Measurements from ENCODE around the gene TPO. TPM values are rescaled to one million over a fixed set of nuclear protein-coding genes. Genes with fewer than 3 reads are reported as not detected.

The TPO gene
- total and polyA plus RNA-seq, 4 donors = not detected

- H3K27me3 ChIP-seq (ENCODE audit: control insufficient read depth in 4 of 4, insufficient read depth in 4 of 4, low read length in 3 of 4) = no peaks in the 10 kb centered on the region
Measured at GRCh38 chr2:1584691-1585485, 171.6 kb downstream of the TPO start.

GRCh38 chr2:1585635-1586034, 172.4 kb downstream of the TPO start:
- Histone ChIP-seq H3K4me1 (ENCODE audit: control insufficient read depth in 4 of 4, insufficient read depth in 4 of 4, low read length in 3 of 4) (no peaks in the 10 kb centered on the region), H3K27me3 (ENCODE audit: control insufficient read depth in 4 of 4, insufficient read depth in 4 of 4, low read length in 3 of 4) (no peaks in the 10 kb centered on the region), H3K36me3 (ENCODE audit: control insufficient read depth in 4 of 4, insufficient read depth in 3 of 4, low read depth in 1 of 4, low read length in 3 of 4) (no peaks in the 10 kb centered on the region), H3K9me3 (ENCODE audit: control insufficient read depth in 4 of 4, low read length in 3 of 4) (no peaks in the 10 kb centered on the region), H3K4me3 (ENCODE audit: low read depth in 1 of 3, low read length in 3 of 3) (no peak overlapping the region), H3K27ac (ENCODE audit: low read depth in 1 of 2, low read length in 2 of 2) (no peak overlapping the region), H3K9ac (ENCODE audit: low read depth in 1 of 2, low read length in 2 of 2) (no peak overlapping the region)
- no peak for DNase-seq (ENCODE audit: low spot score)
- 91% methylated on average over 17 of the region's 17 CpGs for WGBS
- TF ChIP-seq GABPA (IDR thresholded peaks at IDR 0.05 in 1 of 2, conservative IDR thresholded peaks at IDR 0.05 in 1 of 2) = no peak
- no peak for TF ChIP-seq EGR1 (IDR thresholded peaks at IDR 0.05; ENCODE audit: low read depth in 2 of 2)
- no peak for TF ChIP-seq MAX (IDR thresholded peaks at IDR 0.05)
- TF ChIP-seq RXRA (IDR thresholded peaks at IDR 0.05) = no peak
- TF ChIP-seq FOXA1 (IDR thresholded peaks at IDR 0.05) = no peak
- TF ChIP-seq RAD21 (IDR thresholded peaks at IDR 0.05) = no peak
- no peak for TF ChIP-seq FOXA2 (IDR thresholded peaks at IDR 0.05)
- TF ChIP-seq REST (IDR thresholded peaks at IDR 0.05) = no peak
- no peak for TF ChIP-seq HNF4A (conservative IDR thresholded peaks at IDR 0.05)
- TF ChIP-seq HNF4G (IDR thresholded peaks at IDR 0.05) = no peak
- TF ChIP-seq TAF1 (conservative IDR thresholded peaks at IDR 0.05) = no peak
- TF ChIP-seq NR2F2 (IDR thresholded peaks at IDR 0.05) = no peak

More at GRCh38 chr2:1584691-1585485, 171.6 kb downstream of the TPO start:
- 84% methylated on average over 18 of the region's 18 CpGs for WGBS
- Histone ChIP-seq H3K4me1 (ENCODE audit: control insufficient read depth in 4 of 4, insufficient read depth in 4 of 4, low read length in 3 of 4) (no peaks in the 10 kb centered on the region), H3K27ac (ENCODE audit: low read depth in 1 of 2, low read length in 2 of 2) (no peak overlapping the region), H3K4me3 (ENCODE audit: low read depth in 1 of 3, low read length in 3 of 3) (no peak overlapping the region), H3K36me3 (ENCODE audit: control insufficient read depth in 4 of 4, insufficient read depth in 3 of 4, low read depth in 1 of 4, low read length in 3 of 4) (no peaks in the 10 kb centered on the region), H3K9ac (ENCODE audit: low read depth in 1 of 2, low read length in 2 of 2) (no peak overlapping the region), H3K9me3 (ENCODE audit: control insufficient read depth in 4 of 4, low read length in 3 of 4) (no peaks in the 10 kb centered on the region)
- DNase-seq (ENCODE audit: low spot score) = no peak
- TF ChIP-seq HNF4A (conservative IDR thresholded peaks at IDR 0.05) (no peak), GABPA (IDR thresholded peaks at IDR 0.05 in 1 of 2, conservative IDR thresholded peaks at IDR 0.05 in 1 of 2) (no peak), FOXA1 (IDR thresholded peaks at IDR 0.05) (no peak), RAD21 (IDR thresholded peaks at IDR 0.05) (no peak), EGR1 (IDR thresholded peaks at IDR 0.05; ENCODE audit: low read depth in 2 of 2) (no peak), CTCF (IDR thresholded peaks at IDR 0.05; ENCODE audit: low read depth, low read length, missing input control) (no peak), JUND (IDR thresholded peaks at IDR 0.05) (no peak), RXRA (IDR thresholded peaks at IDR 0.05) (no peak), FOXA2 (IDR thresholded peaks at IDR 0.05) (no peak), ATF3 (IDR thresholded peaks at IDR 0.05) (no peak), SP1 (IDR thresholded peaks at IDR 0.05) (no peak), HNF4G (IDR thresholded peaks at IDR 0.05) (no peak), ZBTB33 (IDR thresholded peaks at IDR 0.05) (no peak), TAF1 (conservative IDR thresholded peaks at IDR 0.05) (no peak), MAX (IDR thresholded peaks at IDR 0.05) (no peak), NR2F2 (IDR thresholded peaks at IDR 0.05) (no peak)

Measured in liver (tissue), 9 donors.